GM19099 (cell line): Measurements from ENCODE around the gene TDRKH.

Source experiments
- POLR2A ChIP-seq: IDR thresholded peaks from 3 replicates; pipeline ENCODE4 v1.6.1; 2011; ENCODE audit warnings: low read depth; ENCODE audit not compliant: insufficient read length; ENCODE audit errors: extremely low read depth

Gene TDRKH

GRCh38 chr1:151790071-151790939 is at the start of gene TDRKH:
TDRKH (minus strand) TSS chr1:151790500; CDS start chr1:151783022, 7,478 bp downstream.
- TF ChIP-seq POLR2A = peak; percentile 64

DNA sequence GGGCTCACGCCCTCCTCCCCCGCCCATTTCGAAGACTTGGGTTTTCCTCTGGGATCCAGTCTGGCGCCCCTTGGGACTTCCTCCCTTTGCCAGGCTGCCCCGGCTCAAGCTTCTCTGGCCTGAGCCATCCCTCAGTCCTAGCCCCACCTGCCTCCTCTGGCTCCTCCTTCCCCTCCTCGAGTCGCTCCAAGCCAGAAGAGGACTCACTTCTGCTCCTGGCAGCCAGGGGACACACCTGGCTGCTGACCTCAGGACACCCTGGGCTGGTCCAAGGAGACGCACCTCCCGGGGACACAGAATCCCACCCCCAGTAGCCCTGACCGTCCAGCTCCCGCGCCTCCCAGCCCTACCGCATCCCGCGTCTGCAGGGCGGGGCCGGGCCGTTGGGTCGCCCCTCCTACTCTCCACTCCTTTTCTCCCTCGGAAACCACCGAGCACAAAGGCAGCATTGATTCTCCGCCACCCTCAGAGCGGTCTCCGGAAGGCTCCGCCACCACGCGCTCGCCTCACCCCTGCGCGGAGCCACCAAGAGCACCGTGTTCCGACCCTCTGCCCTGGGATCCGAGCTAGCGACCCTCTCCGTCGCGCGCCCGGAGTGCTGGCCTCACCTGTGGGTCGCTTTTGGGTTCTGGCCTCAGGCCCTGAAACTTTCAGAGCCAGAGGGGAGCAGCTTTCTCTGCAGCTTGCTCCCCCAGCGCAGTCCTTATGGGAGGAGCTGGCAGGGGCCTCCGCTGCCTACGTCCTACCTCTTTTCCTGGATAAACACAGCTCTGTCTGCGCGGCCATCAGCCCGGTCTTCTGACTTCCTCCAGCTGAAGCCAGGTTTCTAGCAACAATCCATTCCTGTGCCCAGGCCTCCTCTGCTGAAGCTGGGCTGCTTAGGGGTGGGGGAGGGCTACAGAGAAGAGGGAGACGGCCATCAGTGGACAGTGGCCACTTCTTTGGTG is 49.4 kb upstream of the TDRKH start, which contains the start of gene C2CD4D:
Gene C2CD4D (minus strand): TSS at position 364 of the 947 bp plus-strand sequence. CDS start 831 bp downstream, outside the sequence.
- TF ChIP-seq POLR2A = no peak

DNA sequence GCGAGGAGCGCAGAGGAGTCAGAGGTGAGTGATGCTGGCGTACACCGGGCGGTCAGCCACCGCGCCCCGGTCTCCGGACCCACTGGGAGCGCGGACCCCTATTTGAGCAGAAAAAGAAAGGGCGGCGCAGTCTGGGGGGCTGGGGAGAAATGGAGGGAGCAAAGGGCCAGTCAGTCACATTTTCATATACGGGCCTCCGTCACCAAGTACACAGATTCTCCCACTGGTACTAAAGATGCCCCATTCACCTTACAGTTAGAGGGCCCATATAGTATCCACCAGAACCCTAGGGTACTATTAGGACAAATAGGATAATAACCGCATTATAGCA is 48.7 kb upstream of the TDRKH start:
- TF ChIP-seq POLR2A = no peak

- TF ChIP-seq POLR2A = no peak
These were observed 48.2 kb upstream of the TDRKH start for GRCh38 chr1:151838222-151839081.

DNA sequence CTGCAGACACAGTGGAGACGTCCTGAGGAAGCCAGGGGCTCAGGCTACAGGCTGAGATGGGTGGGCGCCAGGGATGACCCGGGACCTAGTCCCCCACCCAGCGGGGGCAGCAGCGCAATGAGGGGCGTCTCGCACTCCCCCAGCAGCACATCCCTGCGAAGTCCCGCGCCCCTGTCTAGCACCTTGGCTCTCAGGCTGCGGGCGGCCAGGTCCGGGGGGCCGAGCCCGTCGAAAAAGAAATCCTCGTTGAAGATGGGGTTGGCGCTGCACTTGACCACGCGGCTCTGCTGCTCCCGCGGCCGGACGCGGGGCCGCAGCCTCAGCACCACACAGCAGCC is 47.6 kb upstream of the TDRKH start:
- TF ChIP-seq POLR2A = no peak

- TF ChIP-seq POLR2A = no peak
These were observed 46.9 kb upstream of the TDRKH start for GRCh38 chr1:151837197-151837596.

GRCh38 chr1:151835596-151835995 is 45.3 kb upstream of the TDRKH start:
- TF ChIP-seq POLR2A = no peak

GRCh38 chr1:151834239-151834638 is 43.9 kb upstream of the TDRKH start:
- TF ChIP-seq POLR2A = no peak

- no peak for TF ChIP-seq POLR2A
These were observed 43.0 kb upstream of the TDRKH start for GRCh38 chr1:151833172-151833900.

DNA sequence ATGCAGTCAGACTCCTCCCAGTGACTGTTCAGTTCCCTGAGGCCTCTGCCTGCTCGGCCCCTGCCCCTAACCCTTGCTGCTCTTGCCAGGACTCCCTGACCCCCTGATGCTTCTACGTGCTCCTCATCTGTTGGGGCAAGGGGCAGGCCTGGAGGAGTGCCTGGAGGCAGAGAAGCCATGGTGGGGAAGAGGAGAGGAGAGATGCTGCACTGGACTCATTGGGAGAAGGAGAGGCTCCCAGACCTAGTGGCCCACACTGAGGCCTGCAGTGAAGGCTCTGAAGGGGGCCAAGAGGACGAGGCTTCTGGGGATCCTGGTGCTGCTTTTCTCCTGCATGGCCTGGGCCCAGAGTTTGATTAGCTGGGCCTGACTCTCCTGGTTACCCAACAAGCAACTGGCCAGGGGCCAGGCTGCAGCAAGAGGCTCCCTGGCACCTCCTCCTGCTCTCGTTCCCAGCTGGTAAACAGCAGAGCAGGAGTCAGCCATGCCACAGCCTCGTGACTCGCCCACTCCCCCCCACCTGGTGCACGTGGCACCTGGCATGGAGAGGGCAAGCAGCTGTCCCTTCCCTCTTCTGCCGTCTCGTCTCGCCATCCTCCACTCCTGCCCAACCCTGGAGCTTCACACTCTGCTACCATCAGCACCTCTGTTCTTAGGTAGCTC is 42.1 kb upstream of the TDRKH start:
- TF ChIP-seq POLR2A = no peak

DNA sequence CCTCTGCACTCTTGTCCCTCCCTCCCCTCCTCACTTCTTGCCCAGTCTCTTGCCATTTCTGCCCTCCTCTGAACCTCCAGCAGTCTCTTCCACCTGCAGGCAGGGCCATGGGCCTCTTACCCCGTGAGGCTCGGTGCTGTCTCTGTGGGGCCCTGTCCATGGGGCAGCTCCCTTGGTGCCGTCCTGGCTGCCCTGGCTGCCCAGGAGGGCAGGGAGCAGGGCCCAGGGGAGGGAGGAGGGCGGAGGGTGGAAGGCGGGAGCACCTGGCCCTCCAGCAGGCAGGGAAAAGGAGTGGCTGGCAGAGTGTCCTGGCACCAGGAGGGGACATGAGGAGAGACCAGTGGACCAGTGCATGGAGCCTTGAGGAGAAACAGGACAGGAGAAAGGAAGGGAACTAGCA is 41.3 kb upstream of the TDRKH start, which contains the start of gene RORC:
Gene RORC (minus strand): TSS at position 198 of the 400 bp plus-strand sequence. CDS start 38 bp downstream, at position 160.
- TF ChIP-seq POLR2A = no peak

DNA sequence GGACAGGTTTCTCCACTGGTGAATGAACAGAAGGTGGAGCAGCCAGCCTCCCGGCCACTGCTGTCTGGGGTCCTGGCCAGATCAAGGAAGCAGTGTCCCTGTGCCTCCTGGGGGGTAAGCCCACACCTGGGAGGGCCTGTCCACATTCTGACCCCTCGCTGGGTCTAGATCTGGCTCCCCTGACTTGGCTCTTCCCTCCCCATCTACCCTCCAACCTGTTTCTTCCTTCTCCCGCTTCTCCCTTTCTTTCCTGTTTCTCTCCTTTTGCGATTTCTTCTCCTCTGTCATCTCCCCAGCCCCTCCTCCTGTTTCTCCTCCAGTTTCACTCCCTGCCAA is 40.9 kb upstream of the TDRKH start:
- no peak for TF ChIP-seq POLR2A

GRCh38 chr1:151830055-151830454 is 39.8 kb upstream of the TDRKH start:
- TF ChIP-seq POLR2A = no peak

DNA sequence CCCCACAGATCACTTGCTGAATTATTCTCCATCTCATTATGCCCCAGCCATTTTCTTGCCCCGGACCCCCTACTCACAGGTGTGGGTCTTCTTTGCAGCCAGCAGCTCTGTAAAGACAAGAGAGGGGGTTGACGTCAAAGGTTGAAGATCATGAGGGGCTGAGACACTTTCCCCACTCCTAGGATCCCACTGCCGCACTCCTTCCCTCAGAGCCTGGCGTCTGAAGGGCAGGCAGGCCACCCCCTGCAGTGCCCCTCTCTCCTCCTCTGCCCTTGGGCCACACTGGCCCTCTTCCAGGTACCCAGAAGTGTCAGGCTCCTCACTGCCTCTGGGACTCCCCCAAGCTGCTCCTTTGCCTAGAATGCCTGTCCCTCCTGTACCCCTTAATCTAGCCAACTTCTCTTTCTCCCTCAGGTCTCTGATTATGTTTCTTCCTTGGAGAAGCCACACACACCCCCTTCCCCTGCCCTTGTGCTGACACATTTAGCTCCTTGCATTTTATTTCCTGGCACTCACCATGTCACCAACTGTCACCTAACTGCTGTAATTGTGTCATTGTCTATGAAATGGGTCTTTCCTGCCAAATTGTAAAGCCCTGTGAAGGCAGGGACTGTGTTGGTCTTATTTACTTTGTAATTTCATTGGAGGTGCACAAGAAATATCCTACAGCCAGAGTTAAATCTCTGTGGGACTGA is 39.2 kb upstream of the TDRKH start:
- TF ChIP-seq POLR2A = no peak

- TF ChIP-seq POLR2A = no peak
These were observed 38.6 kb upstream of the TDRKH start for GRCh38 chr1:151828921-151829320.
